ENCODE data around the gene SLC4A4.

SLC4A4 gene

DNA sequence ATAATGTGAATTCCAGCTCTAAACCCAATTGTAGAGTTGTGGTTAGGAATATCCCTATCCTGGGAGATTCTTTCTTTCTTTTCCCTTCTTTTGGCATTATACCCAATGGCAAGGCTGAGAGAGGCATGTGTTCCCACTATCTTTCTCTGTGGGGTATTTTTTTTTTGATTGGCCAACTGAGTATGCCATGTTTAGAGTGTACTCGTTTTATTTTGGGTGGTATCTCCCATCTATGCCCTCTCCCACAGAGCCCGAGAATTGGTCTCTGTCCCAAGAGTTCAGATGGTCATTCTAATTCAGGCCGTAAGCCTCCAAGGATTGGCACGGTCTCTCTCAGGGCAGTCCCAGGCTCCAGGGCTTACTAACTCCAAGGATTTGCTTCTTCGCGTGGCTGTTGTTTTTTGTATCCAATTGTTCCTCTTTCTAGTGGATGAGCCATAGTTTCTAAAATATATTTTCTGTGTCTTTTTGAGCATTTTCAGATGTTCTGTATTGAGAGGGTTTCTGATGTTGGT lies 198.8 kb downstream of the SLC4A4 start:
- Histone ChIP-seq H2AFZ (ENCODE audit: low read depth, low read length, severe bottlenecking) (no peak overlapping the region), H3K27ac (ENCODE audit: low read depth, low read length) (no peak overlapping the region), H3K9ac (ENCODE audit: low read length) (no peak overlapping the region), H3K4me2 (ENCODE audit: low read depth, low read length, poor library complexity, severe bottlenecking) (no peak overlapping the region), H3K79me2 (ENCODE audit: insufficient read depth, low read length) (no peaks in the 10 kb centered on the region), H3K9me2 (replicated peaks; ENCODE audit: insufficient read depth, low read length) (no peaks in the 10 kb centered on the region), H3K9me3 (ENCODE audit: insufficient read depth, low read length) (no peaks in the 10 kb centered on the region), H3K27me3 (ENCODE audit: low read length) (no peaks in the 10 kb centered on the region), H3K36me3 (ENCODE audit: low read length) (no peaks in the 10 kb centered on the region), H4K20me1 (ENCODE audit: low read depth, low read length) (no peaks in the 10 kb centered on the region), H3F3A (ENCODE audit: insufficient read depth) (no peaks in the 10 kb centered on the region), H3K4me3 (ENCODE audit: insufficient read depth, low read length, poor library complexity, severe bottlenecking) (no peak overlapping the region)
- TF ChIP-seq, protein P1, sequence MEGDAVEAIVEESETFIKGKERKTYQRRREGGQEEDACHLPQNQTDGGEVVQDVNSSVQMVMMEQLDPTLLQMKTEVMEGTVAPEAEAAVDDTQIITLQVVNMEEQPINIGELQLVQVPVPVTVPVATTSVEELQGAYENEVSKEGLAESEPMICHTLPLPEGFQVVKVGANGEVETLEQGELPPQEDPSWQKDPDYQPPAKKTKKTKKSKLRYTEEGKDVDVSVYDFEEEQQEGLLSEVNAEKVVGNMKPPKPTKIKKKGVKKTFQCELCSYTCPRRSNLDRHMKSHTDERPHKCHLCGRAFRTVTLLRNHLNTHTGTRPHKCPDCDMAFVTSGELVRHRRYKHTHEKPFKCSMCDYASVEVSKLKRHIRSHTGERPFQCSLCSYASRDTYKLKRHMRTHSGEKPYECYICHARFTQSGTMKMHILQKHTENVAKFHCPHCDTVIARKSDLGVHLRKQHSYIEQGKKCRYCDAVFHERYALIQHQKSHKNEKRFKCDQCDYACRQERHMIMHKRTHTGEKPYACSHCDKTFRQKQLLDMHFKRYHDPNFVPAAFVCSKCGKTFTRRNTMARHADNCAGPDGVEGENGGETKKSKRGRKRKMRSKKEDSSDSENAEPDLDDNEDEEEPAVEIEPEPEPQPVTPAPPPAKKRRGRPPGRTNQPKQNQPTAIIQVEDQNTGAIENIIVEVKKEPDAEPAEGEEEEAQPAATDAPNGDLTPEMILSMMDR (IDR thresholded peaks at IDR 0.05; ENCODE audit: insufficient read depth, low read length, poor library complexity, severe bottlenecking) = no peak

- Histone ChIP-seq H3K79me2 (ENCODE audit: insufficient read depth, low read length) (no peaks in the 10 kb centered on the region), H3F3A (ENCODE audit: insufficient read depth) (no peaks in the 10 kb centered on the region), H3K9ac (ENCODE audit: low read length) (no peak overlapping the region), H3K9me2 (replicated peaks; ENCODE audit: insufficient read depth, low read length) (no peaks in the 10 kb centered on the region), H4K20me1 (ENCODE audit: low read depth, low read length) (no peaks in the 10 kb centered on the region), H3K36me3 (ENCODE audit: low read length) (no peaks in the 10 kb centered on the region), H3K27me3 (ENCODE audit: low read length) (no peaks in the 10 kb centered on the region), H3K27ac (ENCODE audit: low read depth, low read length) (no peak overlapping the region), H2AFZ (ENCODE audit: low read depth, low read length, severe bottlenecking) (no peak overlapping the region), H3K4me2 (ENCODE audit: low read depth, low read length, poor library complexity, severe bottlenecking) (no peak overlapping the region), H3K4me3 (ENCODE audit: insufficient read depth, low read length, poor library complexity, severe bottlenecking) (no peak overlapping the region), H3K9me3 (ENCODE audit: insufficient read depth, low read length) (no peaks in the 10 kb centered on the region)
- no peak for TF ChIP-seq EZH2phosphoT487 (conservative IDR thresholded peaks at IDR 0.05; ENCODE audit: low read length)
- TF ChIP-seq, protein P1 (IDR thresholded peaks at IDR 0.05; ENCODE audit: insufficient read depth, low read length, poor library complexity, severe bottlenecking) = no peak
Observed at GRCh38 chr4:71538528-71538927, 199.7 kb downstream of the SLC4A4 start.

GRCh38 chr4:71540749-71541269 lies 202.0 kb downstream of the SLC4A4 start:
- no peaks in the 10 kb centered on the region for H3K9me2 ChIP-seq (replicated peaks; ENCODE audit: insufficient read depth, low read length)
- H3K27me3 ChIP-seq (ENCODE audit: low read length) = no peaks in the 10 kb centered on the region
- no peaks in the 10 kb centered on the region for H4K20me1 ChIP-seq (ENCODE audit: low read depth, low read length)
- no peaks in the 10 kb centered on the region for H3K9me3 ChIP-seq (ENCODE audit: insufficient read depth, low read length)
- no peak overlapping the region for H3K4me3 ChIP-seq (ENCODE audit: insufficient read depth, low read length, poor library complexity, severe bottlenecking)
- no peak overlapping the region for H3K4me2 ChIP-seq (ENCODE audit: low read depth, low read length, poor library complexity, severe bottlenecking)
- no peak overlapping the region for H2AFZ ChIP-seq (ENCODE audit: low read depth, low read length, severe bottlenecking)
- H3K79me2 ChIP-seq (ENCODE audit: insufficient read depth, low read length) = no peaks in the 10 kb centered on the region
- no peak overlapping the region for H3K27ac ChIP-seq (ENCODE audit: low read depth, low read length)
- no peak overlapping the region for H3K9ac ChIP-seq (ENCODE audit: low read length)
- no peak for TF ChIP-seq EZH2phosphoT487 (conservative IDR thresholded peaks at IDR 0.05; ENCODE audit: low read length)
- TF ChIP-seq, protein P1 (IDR thresholded peaks at IDR 0.05; ENCODE audit: insufficient read depth, low read length, poor library complexity, severe bottlenecking) = no peak
- no peaks in the 10 kb centered on the region for H3K36me3 ChIP-seq (ENCODE audit: low read length)
- H3F3A ChIP-seq (ENCODE audit: insufficient read depth) = no peaks in the 10 kb centered on the region
